Astrocyte (in vitro differentiated cells and primary cell): ENCODE measurements around the gene TCF7L2. TPM values are rescaled to one million over a fixed set of nuclear protein-coding genes. Genes with fewer than 3 reads are reported as not detected.
A peak's percentile ranks its signal among the peaks of the same experiment; 100 is the strongest.

Experiments used
- DNase-seq: peaks from one replicate; pipeline ENCODE4 v3.0.0-alpha.2; 2010; ENCODE audit warnings: low read depth
- FAIRE-seq: peaks from 2 replicates; lab custom pipeline; 2011; peaks lifted over from hg19 to GRCh38; lab: Jason Lieb, UNC
- H2AFZ ChIP-seq: 2 replicates; pipeline ENCODE4 v1.6.0; 2012; ENCODE audit warnings: low read depth, low read length, inconsistent platforms
- H3K27ac ChIP-seq: 2 replicates; pipeline ENCODE4 v1.5.1; 2011; ENCODE audit warnings: low read depth, low read length, inconsistent platforms
- H3K27me3 ChIP-seq: 2 replicates; pipeline ENCODE4 v1.6.0; 2011; ENCODE audit warnings: low read length, inconsistent platforms; ENCODE audit not compliant: insufficient read depth
- H3K36me3 ChIP-seq: 2 replicates; pipeline ENCODE4 v1.5.1; 2011; ENCODE audit warnings: low read length, inconsistent platforms; ENCODE audit not compliant: insufficient read depth
- H3K4me1 ChIP-seq: 2 replicates; pipeline ENCODE4 v1.5.1; 2011; ENCODE audit warnings: low read length, inconsistent platforms; ENCODE audit not compliant: insufficient read depth
- H3K4me2 ChIP-seq: 2 replicates; pipeline ENCODE4 v1.6.0; 2012; ENCODE audit warnings: low read length, inconsistent platforms
- H3K4me3 ChIP-seq: 2 replicates; pipeline ENCODE4 v1.5.1; 2011; ENCODE audit warnings: low read depth, mild to moderate bottlenecking, low read length, inconsistent platforms; ENCODE audit not compliant: insufficient read depth
- H3K79me2 ChIP-seq: 2 replicates; pipeline ENCODE4 v1.6.0; 2012; ENCODE audit warnings: mild to moderate bottlenecking, low read length, inconsistent platforms; ENCODE audit not compliant: insufficient read depth
- H3K9ac ChIP-seq: 2 replicates; pipeline ENCODE4 v1.6.0; 2012; ENCODE audit warnings: mild to moderate bottlenecking, low read length, inconsistent platforms
- H3K9me3 ChIP-seq: 2 replicates; pipeline ENCODE4 v1.5.1; 2012; ENCODE audit warnings: low read depth, mild to moderate bottlenecking, low read length, inconsistent platforms; ENCODE audit not compliant: insufficient read depth
- H4K20me1 ChIP-seq: 2 replicates; pipeline ENCODE4 v1.6.0; 2012; ENCODE audit warnings: low read length, inconsistent platforms; ENCODE audit not compliant: insufficient read depth
- H3K27ac Mint-ChIP-seq: one replicate; pipeline ENCODE4 v1.8.0; 2021; ENCODE audit warnings: mild to moderate bottlenecking, mixed read lengths; ENCODE audit not compliant: unreplicated experiment
- H3K27me3 Mint-ChIP-seq: one replicate; pipeline ENCODE4 v1.8.0; 2021; ENCODE audit warnings: low read depth, mixed read lengths; ENCODE audit not compliant: unreplicated experiment
- H3K36me3 Mint-ChIP-seq: one replicate; pipeline ENCODE4 v1.8.0; 2021; ENCODE audit warnings: low read depth, mixed read lengths; ENCODE audit not compliant: unreplicated experiment
- H3K4me1 Mint-ChIP-seq: one replicate; pipeline ENCODE4 v1.8.0; 2021; ENCODE audit warnings: low read depth, mixed read lengths; ENCODE audit not compliant: unreplicated experiment
- H3K4me3 Mint-ChIP-seq: one replicate; pipeline ENCODE4 v1.8.0; 2021; ENCODE audit warnings: mild to moderate bottlenecking, moderate library complexity, mixed read lengths; ENCODE audit not compliant: unreplicated experiment
- H3K9me3 Mint-ChIP-seq: one replicate; pipeline ENCODE4 v1.8.0; 2021; ENCODE audit warnings: mild to moderate bottlenecking, mixed read lengths; ENCODE audit not compliant: unreplicated experiment
- EZH2 ChIP-seq: IDR thresholded peaks from 2 replicates; pipeline ENCODE4 v1.6.1; 2012; ENCODE audit warnings: mild to moderate bottlenecking, low read length, inconsistent platforms; ENCODE audit not compliant: insufficient read depth
- total RNA-seq: library from RNA; stranded (reverse); gene quantifications from 2 replicates; pipeline ENCODE4 v1.2.1, GENCODE V29; 2021
- TF ChIP-seq, protein P1 (sequence below): IDR thresholded peaks from 2 replicates; pipeline ENCODE4 v1.5.1; 2011; ENCODE audit warnings: low read depth, mild to moderate bottlenecking, inconsistent platforms, low read length, moderate library complexity; ENCODE audit not compliant: insufficient read depth

The TCF7L2 gene
- total RNA-seq, 1 donor from 2014 or later = 52.4 TPM

DNA sequence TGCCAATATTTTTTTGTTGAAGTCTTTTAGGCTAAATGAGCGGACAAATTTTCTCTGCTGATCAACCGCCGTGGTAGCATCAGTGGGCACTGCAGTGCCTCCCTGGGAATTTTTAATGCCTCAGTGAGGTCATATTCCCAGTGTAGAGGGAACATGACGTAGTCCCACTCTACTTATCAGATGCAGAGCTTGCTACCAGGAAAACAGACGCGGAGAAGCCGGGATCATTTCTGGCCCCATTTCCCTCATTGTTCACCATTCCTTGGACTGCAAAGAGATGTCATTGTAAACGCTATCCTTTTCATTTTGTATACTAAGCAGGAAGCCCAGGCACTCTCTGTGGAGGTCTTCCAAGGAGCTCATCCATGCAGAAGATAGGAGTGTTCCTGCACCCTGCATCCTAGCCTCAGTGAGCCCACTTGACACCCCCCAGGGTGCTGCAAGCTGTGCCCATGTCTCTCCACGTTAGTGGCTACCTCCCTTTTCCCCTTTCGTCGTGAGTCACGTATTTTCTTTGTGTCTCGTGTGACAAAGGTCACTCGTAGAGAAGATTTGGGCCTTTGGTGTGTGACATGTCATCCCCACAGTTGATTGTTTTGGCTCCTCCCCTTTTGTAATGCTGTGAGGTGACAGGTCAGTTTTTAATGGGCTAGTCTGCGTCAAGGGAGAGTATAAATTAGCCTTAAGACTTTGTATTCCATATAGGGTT lies 145.5 kb downstream of the TCF7L2 start:
- Histone ChIP-seq H3K27me3 (no peaks in the 10 kb centered on the region), H3K27ac (no peak overlapping the region), H3K36me3 (no peaks in the 10 kb centered on the region), H3K9me3 (no peaks in the 10 kb centered on the region), H3K4me1 (peaks cover 23% of the 10 kb centered on the region), H2AFZ (no peak overlapping the region), H3K79me2 (no peaks in the 10 kb centered on the region), H3K4me2 (no peak overlapping the region), H4K20me1 (no peaks in the 10 kb centered on the region), H3K9ac (no peak overlapping the region), H3K4me3 (no peak overlapping the region)
- Mint-ChIP-seq H3K27ac (no peak overlapping the region), H3K27me3 (no peaks in the 10 kb centered on the region), H3K4me3 (no peak overlapping the region), H3K4me1 (peaks cover 51% of the 10 kb centered on the region), H3K9me3 (no peaks in the 10 kb centered on the region), H3K36me3 (peaks cover 28% of the 10 kb centered on the region)
- no peak for FAIRE-seq
- no peak for TF ChIP-seq EZH2
- TF ChIP-seq, protein P1, sequence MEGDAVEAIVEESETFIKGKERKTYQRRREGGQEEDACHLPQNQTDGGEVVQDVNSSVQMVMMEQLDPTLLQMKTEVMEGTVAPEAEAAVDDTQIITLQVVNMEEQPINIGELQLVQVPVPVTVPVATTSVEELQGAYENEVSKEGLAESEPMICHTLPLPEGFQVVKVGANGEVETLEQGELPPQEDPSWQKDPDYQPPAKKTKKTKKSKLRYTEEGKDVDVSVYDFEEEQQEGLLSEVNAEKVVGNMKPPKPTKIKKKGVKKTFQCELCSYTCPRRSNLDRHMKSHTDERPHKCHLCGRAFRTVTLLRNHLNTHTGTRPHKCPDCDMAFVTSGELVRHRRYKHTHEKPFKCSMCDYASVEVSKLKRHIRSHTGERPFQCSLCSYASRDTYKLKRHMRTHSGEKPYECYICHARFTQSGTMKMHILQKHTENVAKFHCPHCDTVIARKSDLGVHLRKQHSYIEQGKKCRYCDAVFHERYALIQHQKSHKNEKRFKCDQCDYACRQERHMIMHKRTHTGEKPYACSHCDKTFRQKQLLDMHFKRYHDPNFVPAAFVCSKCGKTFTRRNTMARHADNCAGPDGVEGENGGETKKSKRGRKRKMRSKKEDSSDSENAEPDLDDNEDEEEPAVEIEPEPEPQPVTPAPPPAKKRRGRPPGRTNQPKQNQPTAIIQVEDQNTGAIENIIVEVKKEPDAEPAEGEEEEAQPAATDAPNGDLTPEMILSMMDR = no peak
- no peak for DNase-seq

DNA sequence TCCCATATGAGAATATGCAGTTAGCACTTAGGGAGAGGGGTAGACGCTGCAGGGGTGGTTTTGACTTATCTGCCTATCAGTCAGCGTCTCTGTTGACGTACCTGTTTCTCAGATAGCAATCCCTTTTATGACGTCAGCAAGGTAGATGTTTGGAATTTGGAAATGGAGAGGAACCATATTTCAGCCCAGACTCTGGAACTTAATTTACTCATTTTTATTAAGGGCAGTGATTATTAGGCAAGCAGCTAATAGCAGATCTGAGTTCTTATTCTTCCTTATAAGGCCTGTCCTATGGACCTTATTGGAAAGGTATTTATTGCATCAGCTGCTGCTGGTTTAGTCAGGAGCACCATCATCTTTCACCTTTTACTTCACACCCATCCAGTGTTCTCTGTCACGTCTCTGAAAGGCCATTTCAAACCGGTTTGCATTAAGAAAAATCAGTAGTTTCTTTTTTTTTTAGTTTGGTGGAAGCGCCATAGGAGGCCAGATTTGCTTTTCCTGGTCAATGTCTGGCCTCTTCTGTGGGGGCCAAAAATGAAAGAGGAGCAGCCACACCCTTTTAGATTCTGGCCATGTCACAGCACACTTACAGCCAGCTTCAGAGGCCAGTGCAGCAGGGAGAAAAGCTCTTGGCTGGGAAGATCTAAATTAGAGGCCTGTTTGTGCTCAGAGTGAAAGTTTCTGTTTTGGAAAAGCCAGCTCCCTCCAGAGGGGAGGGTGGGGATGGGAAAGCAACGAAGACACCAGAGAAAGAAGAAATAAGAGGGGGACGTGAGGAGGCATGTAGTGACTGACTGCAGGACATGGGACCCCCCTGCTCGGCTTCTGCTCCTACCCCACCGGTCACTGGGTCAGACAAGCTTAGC lies 146.3 kb downstream of the TCF7L2 start:
- no peaks in the 10 kb centered on the region for H3K36me3 ChIP-seq
- H3K9ac ChIP-seq = no peak overlapping the region
- no peak overlapping the region for H3K27ac ChIP-seq
- no peaks in the 10 kb centered on the region for H3K9me3 Mint-ChIP-seq
- H3K4me3 Mint-ChIP-seq = no peak overlapping the region
- TF ChIP-seq, protein P1 = no peak
- TF ChIP-seq EZH2 = no peak
- H3K79me2 ChIP-seq = no peaks in the 10 kb centered on the region
- no peaks in the 10 kb centered on the region for H3K9me3 ChIP-seq
- H4K20me1 ChIP-seq = no peaks in the 10 kb centered on the region
- H3K4me2 ChIP-seq = no peak overlapping the region
- FAIRE-seq = no peak
- H3K4me1 Mint-ChIP-seq = peaks cover 52% of the 10 kb centered on the region
- no peak overlapping the region for H3K4me3 ChIP-seq
- peak overlapping the region; percentile 50 for H3K27ac Mint-ChIP-seq
- no peak overlapping the region for H2AFZ ChIP-seq
- H3K27me3 ChIP-seq = no peaks in the 10 kb centered on the region
- H3K27me3 Mint-ChIP-seq = no peaks in the 10 kb centered on the region
- H3K4me1 ChIP-seq = peaks cover 23% of the 10 kb centered on the region
- DNase-seq = no peak
- H3K36me3 Mint-ChIP-seq = peaks cover 29% of the 10 kb centered on the region
